NCI-H2171 (cell line): ENCODE data around the gene CAPS2.
"Not testable (repeated sequence)": the region's sequence is repeated elsewhere in the genome, so short reads cannot be mapped to it uniquely, and the experiment has no call there.

Source experiments
- DNase-seq: peaks from one replicate; lab custom pipeline; 2025; lab: John Stamatoyannopoulos, UW

The CAPS2 gene

GRCh38 chr12:75329918-75330826 lies at the start of gene CAPS2:
TSS of gene CAPS2 (minus strand) at chr12:75330324. CDS start at chr12:75326498, 3,826 bp downstream.
- DNase-seq = peak; percentile 75

GRCh38 chr12:75378354-75378753 lies 48.2 kb upstream of the CAPS2 start:
- no peak for DNase-seq

- DNase-seq = no peak
These were observed 44.8 kb upstream of the CAPS2 start for GRCh38 chr12:75374971-75375370.

GRCh38 chr12:75366629-75367028 lies 36.5 kb upstream of the CAPS2 start:
- DNase-seq = no peak

GRCh38 chr12:75364919-75365318 lies 34.8 kb upstream of the CAPS2 start:
- DNase-seq = no peak

- no peak for DNase-seq
These were observed 31.3 kb upstream of the CAPS2 start for GRCh38 chr12:75361408-75361807.

- no peak for DNase-seq
These were observed 30.8 kb upstream of the CAPS2 start for GRCh38 chr12:75360920-75361319.

- no peak for DNase-seq
These were observed 23.9 kb upstream of the CAPS2 start for GRCh38 chr12:75354011-75354410.

- DNase-seq = no peak
These were observed 20.3 kb upstream of the CAPS2 start for GRCh38 chr12:75350413-75350812.

- DNase-seq = no peak
These were observed 19.8 kb upstream of the CAPS2 start for GRCh38 chr12:75349946-75350345.

- not testable (repeated sequence) for DNase-seq
These were observed 16.1 kb upstream of the CAPS2 start for GRCh38 chr12:75346215-75346614.

GRCh38 chr12:75345531-75345930 lies 15.4 kb upstream of the CAPS2 start:
- no peak for DNase-seq

GRCh38 chr12:75341873-75342272 lies 11.7 kb upstream of the CAPS2 start:
- no peak for DNase-seq

GRCh38 chr12:75337905-75338304 lies 7.8 kb upstream of the CAPS2 start:
- DNase-seq = no peak

GRCh38 chr12:75334384-75335030 lies 4.4 kb upstream of the CAPS2 start, which contains the start of gene GLIPR1L1:
TSS of gene GLIPR1L1 (plus strand) at chr12:75334670. CDS start at chr12:75334729, 59 bp downstream.
- DNase-seq = peak; percentile 46

- no peak for DNase-seq
These were observed 2.5 kb downstream of the CAPS2 start for GRCh38 chr12:75327642-75328041.

- no peak for DNase-seq
These were observed 6.5 kb downstream of the CAPS2 start for GRCh38 chr12:75323663-75324062.

- DNase-seq = no peak
These were observed 7.7 kb downstream of the CAPS2 start for GRCh38 chr12:75322464-75322863.

GRCh38 chr12:75317784-75318183 lies 12.3 kb downstream of the CAPS2 start:
- no peak for DNase-seq

- no peak for DNase-seq
These were observed 14.6 kb downstream of the CAPS2 start for GRCh38 chr12:75315518-75315917.

GRCh38 chr12:75311369-75311768 lies 18.8 kb downstream of the CAPS2 start:
- DNase-seq = no peak

- DNase-seq = no peak
These were observed 21.8 kb downstream of the CAPS2 start for GRCh38 chr12:75308279-75308678.
